Activated CD8-positive, alpha-beta memory T cell treated with anti-CD3 and anti-CD28 coated beads for 24 hours (primary cell): ENCODE results near the gene ARL3.
A peak's percentile ranks its signal among the peaks of the same experiment; 100 is the strongest.
"Not testable (repeated sequence)": the region's sequence is repeated elsewhere in the genome, so short reads cannot be mapped to it uniquely, and the experiment has no call there.

ENCODE experiments used
- DNase-seq: peaks from one replicate; pipeline ENCODE4 v3.0.0-alpha.2; 2020

ARL3 gene, protein sequence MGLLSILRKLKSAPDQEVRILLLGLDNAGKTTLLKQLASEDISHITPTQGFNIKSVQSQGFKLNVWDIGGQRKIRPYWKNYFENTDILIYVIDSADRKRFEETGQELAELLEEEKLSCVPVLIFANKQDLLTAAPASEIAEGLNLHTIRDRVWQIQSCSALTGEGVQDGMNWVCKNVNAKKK

DNA sequence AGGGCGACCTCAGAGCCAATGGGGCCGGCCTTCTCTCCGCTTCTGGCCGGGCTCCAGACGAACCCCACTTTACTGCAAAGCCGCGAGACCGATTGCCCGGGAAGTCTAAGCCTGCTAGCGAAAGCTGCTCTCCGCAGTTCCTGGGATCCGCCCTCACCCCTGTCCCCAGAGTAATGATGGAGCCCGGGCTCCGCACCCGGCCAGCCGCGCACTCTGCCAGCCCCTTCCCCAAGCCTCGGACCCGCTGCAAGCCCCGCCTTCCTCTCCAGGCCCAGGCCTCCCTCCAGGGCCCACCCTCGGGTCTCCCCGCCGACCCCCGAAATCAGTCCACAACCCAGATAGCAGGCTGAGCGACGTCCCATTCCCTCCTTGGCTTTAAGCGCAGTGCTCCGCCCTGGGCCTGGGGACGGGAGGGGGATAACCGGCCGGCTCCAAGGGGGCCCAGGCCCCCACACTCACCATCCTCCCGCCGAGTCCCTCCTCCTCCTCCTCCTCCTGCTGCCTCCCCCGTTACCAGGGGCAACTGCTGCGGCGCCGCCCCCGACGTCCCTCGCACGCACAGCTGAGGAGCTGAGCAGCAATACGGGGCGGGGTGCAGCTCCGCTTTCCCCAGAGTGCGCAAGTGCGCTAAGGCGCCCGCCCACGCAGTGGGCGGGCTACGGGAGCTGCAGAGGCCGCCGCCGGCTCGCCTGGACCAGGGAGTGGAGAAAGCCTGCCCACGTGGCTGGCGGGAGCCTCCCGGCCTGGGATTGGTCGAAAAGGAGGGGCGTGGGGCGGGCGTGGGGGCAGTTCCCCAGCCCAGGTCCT is at the start of gene ARL3:
Gene ARL3 (minus strand): TSS at position 584 of the 807 bp plus-strand sequence. CDS start 122 bp downstream, at position 462.
- DNase-seq, result peak; percentile 98

DNA sequence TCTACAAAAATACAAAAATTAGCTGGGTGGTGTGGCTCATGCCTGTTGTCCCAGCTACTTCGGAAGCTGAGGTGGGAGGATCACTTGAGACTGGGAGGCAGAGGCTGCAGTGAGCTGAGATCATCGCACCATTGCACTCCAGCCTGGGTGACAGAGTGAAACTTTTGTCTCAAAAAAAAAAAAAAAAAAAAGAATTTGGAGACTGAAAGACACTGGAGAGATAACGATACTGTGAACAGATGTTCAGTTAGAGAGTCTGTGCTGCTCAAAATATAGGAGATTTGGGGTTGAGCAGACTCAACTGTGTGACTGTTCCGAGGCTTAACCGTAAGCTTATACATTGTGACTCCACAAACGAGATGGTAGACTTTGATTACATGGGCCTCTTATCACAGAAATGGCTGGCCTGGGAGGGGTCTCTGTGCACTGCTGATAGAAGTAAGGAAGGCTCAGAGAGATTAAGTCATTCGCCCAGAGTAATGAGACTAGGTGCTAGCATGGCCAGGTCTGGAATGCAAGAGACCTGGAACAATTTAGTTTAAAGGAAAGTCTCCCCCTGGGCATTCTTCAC is 48.9 kb upstream of the ARL3 start:
- no peak for DNase-seq

DNA sequence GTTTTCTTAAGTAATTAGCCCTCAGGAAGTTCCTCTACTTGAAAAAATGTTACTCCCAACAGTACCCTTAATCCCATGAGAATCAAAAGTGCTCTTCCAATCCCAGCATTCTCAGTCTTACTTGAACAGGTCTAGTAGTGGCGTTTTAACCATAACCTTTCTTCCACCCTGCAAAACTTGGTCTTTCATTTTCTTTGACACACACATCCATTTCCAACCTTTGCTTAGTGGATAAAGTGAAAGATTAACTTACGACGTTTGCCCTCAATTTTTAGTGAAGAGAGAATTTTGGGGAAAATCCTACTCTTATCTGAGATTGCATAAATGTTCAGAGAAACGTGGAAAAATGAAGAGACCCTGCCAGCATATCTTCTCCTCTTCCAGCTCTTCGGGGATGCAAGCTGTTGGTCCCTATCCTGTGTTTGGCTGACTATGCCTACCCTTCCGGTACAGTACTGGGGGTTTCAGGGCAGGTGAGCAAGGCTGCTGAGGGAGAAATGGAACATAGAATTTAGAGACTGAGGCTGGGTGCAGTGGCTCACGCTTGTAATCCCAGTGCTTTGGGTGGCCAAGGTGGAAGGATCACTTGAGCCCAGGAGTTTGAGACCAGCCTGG is 48.3 kb upstream of the ARL3 start:
- no peak for DNase-seq

DNA sequence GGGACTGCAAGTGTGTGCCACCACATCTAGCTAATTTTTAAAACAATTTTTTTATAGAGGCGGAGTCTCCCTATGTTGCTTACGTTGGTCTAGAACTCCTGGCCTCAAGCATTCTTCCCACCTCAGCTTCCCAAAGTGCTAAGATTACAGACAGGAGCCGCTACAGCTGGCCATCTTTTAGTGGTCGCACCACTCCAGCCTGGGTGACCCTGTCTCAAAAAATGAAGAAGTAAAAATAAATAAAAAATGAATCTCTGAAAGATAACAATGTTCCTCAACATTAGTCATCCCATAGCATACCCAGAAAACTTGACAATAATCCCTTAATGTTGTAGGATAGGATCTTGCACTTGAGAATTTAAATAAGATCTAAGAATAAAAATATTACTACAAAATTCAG is 47.8 kb upstream of the ARL3 start:
- DNase-seq, result no peak

DNA sequence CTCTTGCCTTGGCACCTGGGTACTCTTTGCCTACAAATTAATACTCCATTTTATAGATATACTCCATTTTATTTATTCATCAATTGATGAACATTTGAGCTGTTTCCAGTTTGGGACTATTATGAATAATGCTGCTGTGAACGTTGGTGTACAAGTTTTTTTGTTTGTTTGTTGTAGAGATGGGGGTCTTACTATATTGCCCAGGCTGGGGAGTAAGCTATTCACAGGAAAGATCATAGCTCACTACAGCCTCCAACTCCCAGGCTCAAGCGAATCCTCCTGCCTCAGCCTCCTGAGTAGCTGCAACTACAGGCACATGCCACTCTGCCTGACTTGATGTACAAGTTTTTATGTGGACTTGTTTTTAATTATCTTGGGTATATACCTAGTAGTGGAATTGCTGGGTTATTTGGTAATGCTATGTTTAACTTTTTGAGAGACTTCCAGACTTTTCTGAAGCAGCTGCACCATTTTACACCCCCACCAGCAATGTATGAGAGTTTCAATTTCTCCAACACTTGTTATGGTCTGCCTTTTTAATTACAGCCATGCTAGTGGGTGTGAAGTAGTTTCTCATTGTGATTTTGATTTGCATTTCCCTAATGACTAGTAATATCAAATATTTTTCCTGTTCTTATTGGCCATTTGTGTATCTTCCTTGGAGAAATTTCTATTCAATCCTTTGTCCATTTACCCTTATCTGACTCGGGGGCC is 45.5 kb upstream of the ARL3 start:
- no peak for DNase-seq

DNA sequence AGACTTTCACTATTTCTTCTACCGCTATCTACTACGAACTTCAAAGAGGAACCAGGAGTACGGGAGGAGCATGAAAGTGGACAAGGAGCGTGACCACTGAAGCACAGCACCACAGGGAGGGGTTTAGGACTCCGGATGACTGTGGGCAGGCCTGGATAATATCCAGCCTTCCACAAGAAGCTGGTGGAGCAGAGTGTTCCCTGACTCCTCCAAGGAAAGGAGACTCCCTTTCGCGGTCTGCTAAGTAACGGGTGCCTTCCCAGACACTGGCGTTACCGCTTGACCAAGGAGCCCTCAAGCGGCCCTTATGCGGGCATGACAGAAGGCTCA is 44.7 kb upstream of the ARL3 start:
- DNase-seq, result not testable (repeated sequence)

DNA sequence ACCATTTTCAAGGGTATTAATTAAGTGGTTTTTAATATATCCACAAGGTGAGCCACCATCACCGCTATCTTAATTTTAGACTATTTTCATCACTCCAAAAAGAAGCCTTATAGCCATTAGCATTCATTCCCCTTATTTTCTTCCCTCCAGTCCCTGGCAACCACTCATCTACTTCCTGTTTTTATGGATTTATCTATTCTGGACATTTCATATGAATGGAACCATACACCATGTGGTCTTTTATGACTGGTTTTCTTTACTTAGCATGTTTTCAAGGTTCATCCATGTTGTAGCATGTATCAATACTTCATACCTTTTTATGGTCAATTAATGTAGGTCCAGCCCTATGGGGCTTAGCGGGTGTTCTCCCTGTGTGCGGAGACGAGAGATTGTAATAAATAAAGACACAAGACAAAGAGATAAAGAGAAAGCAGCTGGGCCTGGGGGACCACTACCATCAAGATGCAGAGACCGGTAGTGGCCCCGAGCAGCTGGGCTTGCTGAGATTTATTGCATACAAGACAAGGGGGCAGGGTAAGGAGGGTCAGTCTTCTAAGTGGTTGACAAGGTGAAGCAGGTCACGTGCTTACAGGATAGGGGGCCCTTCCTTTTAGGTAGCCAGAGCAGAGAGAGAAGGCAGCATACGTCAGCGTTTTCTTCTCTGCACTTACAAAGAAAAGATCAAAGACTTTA is 44.2 kb upstream of the ARL3 start:
- DNase-seq, result no peak

DNA sequence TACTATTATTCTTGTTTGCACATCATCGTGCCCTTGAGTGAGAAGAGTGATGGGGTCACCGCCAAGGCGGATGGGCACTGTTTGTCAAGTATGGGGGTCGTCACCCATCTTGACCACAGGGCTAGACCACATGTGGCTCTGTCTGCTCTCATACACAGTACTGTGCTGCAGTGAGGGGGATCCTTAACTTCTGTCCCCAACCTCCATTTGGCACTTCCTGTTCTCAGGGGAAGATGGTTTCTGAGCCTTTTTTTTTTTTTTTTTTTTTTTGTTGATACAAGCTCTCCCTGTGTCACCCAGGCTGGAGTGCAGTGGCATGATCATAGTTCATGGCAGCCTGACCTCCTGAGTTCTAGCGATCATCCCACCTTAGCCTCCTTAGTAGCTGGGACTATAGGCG is 43.1 kb upstream of the ARL3 start:
- no peak for DNase-seq

DNA sequence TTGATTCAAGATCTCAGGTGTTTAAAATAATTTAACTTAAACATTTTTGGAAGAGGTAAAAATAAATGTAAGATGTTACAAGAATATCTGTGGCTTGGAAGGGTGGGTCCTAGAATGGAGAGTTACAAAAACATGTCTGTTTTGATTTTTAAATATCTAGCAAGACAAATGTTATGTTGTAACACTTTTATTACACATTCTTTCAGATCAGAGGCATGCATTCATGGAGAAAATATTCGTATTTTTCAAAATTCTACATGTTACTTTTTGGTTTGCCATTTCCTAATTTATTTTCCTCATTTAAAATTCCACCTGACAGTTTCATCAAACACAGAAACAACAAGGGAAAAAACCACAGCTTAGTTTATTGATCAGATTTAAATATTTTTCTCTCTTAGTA is 39.5 kb upstream of the ARL3 start:
- no peak for DNase-seq

DNA sequence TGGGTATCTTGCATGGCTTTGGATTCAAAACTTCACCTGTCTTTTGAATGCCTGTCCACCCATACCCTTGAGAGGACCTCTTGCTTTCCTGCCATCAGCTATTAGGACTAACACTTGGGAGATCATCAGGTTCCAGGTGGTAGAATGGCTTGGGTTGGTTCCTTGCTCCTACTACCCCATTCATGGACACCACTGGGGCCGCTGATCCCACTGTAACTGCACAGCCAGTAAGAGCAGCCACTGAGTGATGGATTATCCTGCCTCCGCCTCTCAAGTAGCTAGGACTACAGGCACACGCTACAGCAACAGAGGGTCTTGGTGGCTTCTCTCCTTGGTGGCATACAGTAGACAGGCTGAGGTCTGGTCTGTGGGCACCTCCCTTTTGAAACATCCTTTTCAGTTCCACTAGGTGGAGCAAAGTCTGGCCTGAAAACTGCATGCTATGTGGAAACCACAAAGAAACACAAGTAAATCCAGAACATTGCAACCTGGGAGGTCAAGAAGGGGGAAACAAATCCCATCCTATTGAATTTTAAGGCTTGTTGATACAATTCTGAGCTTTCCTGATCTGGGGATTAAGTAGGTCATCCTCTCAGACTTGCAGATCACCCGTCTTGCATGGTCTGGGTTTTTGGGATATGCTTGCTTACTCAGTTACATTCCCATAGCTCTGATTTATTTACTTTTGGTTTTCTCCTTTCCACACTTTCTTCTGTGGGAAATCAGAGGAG is 38.9 kb upstream of the ARL3 start:
- no peak for DNase-seq

DNA sequence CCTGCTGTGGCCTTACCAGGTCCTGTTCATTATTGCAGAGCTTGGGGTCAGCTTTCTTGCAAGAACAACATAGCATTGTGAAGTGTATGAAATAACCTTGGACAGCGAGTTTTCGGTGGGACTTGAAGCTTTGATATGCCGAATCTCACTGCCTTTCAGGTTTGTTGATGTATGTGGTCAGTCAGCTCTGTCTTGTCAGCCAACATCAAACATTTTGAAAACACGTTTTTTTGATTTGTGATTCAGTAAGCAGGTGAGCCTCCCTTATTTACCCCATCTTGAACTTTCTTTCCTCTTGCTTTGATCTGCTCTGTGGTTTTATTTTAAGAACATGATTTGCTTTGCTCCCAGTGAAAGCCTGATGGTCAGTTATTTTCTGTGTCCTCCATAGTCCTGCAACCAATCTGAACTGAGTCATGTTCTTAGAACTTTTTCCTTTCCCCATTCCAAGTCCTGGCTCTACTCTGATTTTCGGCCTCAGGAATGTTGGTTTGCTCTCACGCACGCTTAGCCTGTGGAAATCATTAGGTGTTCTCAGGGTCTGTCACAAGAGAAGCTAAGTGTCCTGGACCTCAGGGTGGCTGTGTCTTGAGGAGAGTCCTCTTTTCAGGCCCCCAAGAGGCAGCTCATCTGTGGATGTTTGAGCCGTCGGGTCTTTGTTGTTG is 38.2 kb upstream of the ARL3 start:
- no peak for DNase-seq

DNA sequence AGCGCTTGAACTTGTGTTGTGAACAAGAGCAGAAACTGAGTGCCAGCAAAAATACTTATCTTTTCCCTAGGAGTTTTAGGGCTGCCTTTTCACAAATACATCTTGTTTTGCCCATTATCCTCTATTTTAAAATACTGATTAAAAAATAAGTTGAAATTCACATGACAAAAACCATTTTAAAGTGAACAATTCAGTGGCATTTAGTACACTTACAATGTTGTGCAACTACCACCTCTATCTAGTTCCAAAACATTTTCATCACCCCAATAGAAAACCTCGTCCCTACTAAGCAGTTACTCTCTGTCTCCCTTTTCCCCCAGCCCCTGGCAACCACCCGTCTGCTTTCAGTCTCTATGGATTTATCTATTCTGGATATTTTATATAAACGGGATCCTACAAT is 31.0 kb upstream of the ARL3 start:
- no peak for DNase-seq

DNA sequence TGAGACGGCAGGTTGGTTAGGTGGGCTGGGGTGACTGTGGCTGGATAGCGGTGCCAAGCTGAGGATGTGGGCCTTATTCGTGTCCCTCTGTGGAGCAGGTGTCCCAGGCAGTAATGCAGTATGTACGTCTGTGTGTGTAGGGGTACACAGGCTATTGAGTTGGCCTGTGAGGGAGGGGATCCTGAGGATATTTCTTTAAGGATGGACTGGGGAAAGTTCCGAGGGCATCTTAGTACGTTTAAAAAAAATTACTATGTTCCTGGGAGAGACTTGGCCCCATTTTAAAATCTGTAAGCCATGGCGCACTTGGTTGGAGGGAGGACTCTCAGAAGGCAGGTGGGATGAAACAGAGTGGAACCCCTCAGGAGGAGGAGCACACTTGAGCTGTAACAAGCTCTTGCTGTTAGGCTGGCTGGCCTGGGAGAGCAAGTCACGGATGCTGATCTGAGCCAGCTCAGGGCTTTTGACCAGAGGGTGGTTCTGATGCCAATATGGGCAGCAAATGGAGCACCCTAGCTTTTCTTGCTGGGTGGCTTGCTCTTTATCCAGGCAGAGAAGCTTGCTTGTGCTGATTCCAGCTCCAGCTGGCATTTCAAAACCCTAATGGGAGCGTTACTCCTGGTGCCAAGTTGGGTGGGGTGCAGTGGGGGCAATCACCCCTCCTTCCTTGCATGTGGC is 30.3 kb upstream of the ARL3 start:
- no peak for DNase-seq

DNA sequence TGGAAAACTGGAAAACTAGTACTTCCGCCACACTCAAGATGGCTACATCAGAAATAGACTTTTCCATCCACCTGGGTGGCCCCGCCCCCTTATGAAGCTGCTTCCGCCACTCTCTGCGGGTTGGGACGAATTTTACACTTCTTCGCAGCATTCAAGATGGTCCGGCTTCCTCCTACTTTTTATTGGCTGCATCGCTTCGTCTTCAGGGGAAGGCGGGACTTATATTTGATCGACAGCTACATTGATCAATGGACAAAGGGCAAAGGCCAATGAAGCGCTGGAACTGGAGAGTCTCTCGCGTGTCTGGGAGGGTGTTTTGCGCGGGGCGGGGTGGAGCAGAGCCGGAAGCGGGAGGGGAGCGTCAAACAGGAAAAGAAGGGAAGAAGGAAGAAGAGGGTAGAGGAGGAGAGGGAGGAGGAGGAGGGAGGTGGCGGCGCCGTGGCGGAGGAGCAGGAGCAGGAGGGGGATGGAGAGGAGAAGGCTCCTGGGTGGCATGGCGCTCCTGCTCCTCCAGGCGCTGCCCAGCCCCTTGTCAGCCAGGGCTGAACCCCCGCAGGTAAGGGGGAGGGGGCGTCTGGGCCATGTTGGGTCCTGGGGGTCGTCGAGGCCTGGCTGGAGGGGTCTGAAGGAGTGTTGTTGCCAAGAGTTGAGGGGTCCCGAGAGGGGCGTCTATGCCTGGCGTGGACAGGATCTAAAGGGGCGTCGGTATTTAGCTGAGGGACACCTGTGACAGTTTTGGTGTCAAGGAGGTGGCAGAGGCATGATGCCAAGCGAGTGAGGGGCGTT is 29.6 kb upstream of the ARL3 start, which contains the start of gene WBP1L:
Gene WBP1L (plus strand): TSS at position 361 of the 786 bp plus-strand sequence. CDS start 106 bp downstream, at position 467.
- peak; percentile 94 for DNase-seq

DNA sequence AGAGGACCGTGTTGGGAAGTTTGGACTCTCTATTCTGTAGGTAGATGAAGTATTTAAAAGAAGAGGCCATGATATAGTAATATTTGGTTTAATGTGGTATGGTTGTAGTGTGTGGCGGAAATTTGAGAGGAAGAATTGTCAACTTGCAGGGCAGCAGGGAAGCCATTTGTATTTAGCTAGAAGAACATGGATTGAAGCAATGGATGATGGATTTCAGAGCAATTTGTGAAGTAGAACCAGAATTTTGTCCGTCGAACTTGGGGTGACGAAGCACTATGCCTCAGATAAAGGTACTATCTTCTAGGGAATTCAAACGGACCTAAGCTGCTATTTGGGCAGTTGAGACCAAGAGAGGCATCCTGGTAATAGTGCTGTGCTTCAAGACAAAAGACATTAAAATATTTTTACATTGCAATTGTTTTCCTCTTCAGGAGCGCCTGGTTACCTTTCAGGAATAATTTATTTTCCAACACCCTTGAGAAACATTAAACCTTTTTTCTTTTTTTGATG is 28.9 kb upstream of the ARL3 start:
- peak; percentile 69 for DNase-seq

DNA sequence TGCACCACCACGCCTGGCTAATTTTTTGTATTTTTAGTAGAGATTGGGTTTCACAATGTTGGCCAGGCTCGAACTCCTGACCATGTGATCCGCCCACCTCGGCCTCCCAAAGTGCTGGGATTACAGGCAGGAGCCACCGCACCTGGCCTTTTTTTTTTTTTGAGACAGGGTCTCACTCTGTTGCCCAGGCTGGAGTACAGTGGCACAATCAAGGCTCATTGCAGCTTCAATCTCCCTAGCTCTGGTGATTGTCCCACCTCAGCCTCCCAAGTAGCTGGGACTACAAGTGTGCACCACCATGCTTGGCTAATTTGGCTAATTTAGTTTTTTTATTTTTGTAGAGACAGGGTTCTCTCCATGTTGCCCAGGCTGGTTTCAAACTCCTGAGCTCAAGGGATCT is 28.1 kb upstream of the ARL3 start:
- DNase-seq, result not testable (repeated sequence)

DNA sequence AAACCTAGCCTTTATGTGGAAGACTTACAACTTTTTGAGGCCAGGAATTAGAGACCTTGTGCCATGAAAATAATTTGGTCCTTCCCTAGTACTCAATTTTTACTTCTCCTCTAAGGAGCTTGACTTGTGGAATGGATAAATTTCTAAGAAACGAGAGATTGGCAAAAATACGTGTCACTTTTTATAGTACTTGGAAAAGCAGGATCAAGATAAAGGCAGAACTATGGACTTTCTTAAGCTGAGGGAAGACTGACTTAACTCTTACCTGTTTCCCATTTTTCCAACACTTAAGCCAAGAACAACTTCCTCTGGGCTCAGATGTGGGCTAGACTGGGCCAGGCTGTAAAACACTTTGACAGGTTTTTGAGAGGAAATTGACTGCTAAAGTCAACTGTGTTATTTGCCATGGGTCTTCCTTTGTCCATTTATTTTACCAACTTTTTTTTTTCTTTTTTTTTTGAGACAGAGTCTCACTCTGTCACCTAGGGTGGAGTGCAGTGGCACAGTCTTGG is 27.6 kb upstream of the ARL3 start:
- no peak for DNase-seq

DNA sequence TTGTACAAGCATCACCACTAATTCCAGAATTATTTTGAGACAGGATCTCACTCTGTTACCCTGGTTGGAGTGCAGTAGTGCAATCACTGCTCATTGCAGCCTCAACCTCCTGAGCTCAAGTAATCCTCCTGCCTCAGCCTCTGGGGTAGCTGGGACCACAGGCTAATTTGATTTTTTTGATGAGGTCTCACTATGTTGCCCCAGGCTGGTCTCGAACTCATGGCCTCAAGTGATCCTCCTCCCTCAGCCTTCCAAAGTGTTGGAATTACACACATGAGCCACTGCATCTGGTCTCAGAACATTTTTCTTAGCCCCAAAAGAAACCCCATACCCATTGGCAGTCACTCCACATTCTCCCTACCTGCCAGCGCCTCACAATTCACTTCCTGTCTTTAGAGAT is 26.0 kb upstream of the ARL3 start:
- DNase-seq, result no peak

DNA sequence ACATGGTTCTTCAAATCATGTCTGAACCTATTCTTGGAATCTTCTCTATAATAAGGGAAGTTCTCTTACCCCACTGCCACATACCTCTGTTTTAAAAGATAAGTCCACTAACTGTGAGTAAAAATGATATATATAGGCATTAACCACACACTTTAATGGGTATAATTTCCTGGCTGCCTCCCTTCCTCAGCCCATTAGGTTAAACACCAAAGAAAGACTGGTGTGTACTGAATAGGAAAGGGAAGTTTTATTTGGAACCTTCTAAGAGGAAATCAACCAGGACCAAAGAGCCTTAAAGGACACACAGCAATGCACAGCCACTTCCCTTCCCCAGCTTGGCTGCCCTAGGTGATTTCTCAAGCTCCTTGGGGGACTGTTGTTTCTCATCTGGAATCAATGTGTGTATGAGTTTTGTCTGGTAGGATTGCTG is 24.5 kb upstream of the ARL3 start:
- no peak for DNase-seq
